HG03095 (cell line): Measurements from ENCODE around the gene PDGFRB.

Source experiments
- ATAC-seq: cut with Tn5 transposase; IDR thresholded peaks from one replicate; pipeline ENCODE4 v1.9.1; 2021; ENCODE audit warnings: moderate library complexity; ENCODE audit not compliant: unreplicated experiment

The PDGFRB gene

GRCh38 chr5:150155258-150156026, at the start of gene PDGFRB:
Gene PDGFRB (minus strand): TSS chr5:150155845. CDS start chr5:150137047, 18,798 bp downstream.
- no peak for ATAC-seq

GRCh38 chr5:150204590-150204960, 48.9 kb upstream of the PDGFRB start:
- no peak for ATAC-seq

- ATAC-seq = no peak
These were observed 48.4 kb upstream of the PDGFRB start for GRCh38 chr5:150203832-150204589.

- no peak for ATAC-seq
These were observed 46.9 kb upstream of the PDGFRB start for GRCh38 chr5:150202501-150202900.

GRCh38 chr5:150197476-150197875, 41.8 kb upstream of the PDGFRB start:
- ATAC-seq = no peak

- no peak for ATAC-seq
These were observed 41.3 kb upstream of the PDGFRB start for GRCh38 chr5:150196986-150197385.

GRCh38 chr5:150196514-150196913, 40.9 kb upstream of the PDGFRB start:
- no peak for ATAC-seq

GRCh38 chr5:150195736-150196485, 40.3 kb upstream of the PDGFRB start:
- no peak for ATAC-seq

GRCh38 chr5:150192462-150192861, 36.8 kb upstream of the PDGFRB start:
- ATAC-seq = no peak

- ATAC-seq = no peak
These were observed 35.3 kb upstream of the PDGFRB start for GRCh38 chr5:150190987-150191386.

- no peak for ATAC-seq
These were observed 34.9 kb upstream of the PDGFRB start for GRCh38 chr5:150190503-150190979.

GRCh38 chr5:150189728-150190502, 34.3 kb upstream of the PDGFRB start, which contains the start of gene SLC6A7:
Gene SLC6A7 (plus strand): TSS chr5:150190062. CDS start chr5:150190328, 266 bp downstream.
- no peak for ATAC-seq

GRCh38 chr5:150189326-150189725, 33.7 kb upstream of the PDGFRB start:
- ATAC-seq = no peak

GRCh38 chr5:150188146-150188842, 32.6 kb upstream of the PDGFRB start:
- no peak for ATAC-seq

- ATAC-seq = no peak
These were observed 31.3 kb upstream of the PDGFRB start for GRCh38 chr5:150186897-150187296.

- no peak for ATAC-seq
These were observed 30.5 kb upstream of the PDGFRB start for GRCh38 chr5:150186137-150186536.

GRCh38 chr5:150184990-150185912, 29.6 kb upstream of the PDGFRB start:
- no peak for ATAC-seq

GRCh38 chr5:150184006-150184405, 28.4 kb upstream of the PDGFRB start:
- ATAC-seq = no peak

GRCh38 chr5:150183436-150183835, 27.8 kb upstream of the PDGFRB start:
- no peak for ATAC-seq
